K562 (cell line): ENCODE results near the gene SAP30BP. TPM values are rescaled to one million over a fixed set of nuclear protein-coding genes. Genes with fewer than 3 reads are reported as not detected.

Experiments used
- ATAC-seq: fragments of 200-7000 bp; cut with Tn5 transposase; 3 replicates; pipeline ENCODE4 v1.9.1; 2020; ENCODE audit warnings: moderate library complexity
- BruUV-seq: library from RNA; stranded (reverse); fragments of 400-500 nt; replicated peaks from 2 replicates; lab custom pipeline; 2021; lab: Mats Ljungman, UMichigan
- CTCF ChIA-PET: fragments of 300-600 bp; formaldehyde crosslinking; extraction: SDS; loops from one replicate; lab custom pipeline; 2021; ENCODE audit warnings: low intra/inter-chr PET ratio; lab: Yijun Ruan, JAX
- POLR2A ChIA-PET: fragments of 300-600, 350-650 bp; sonication (Branson Sonifier 250); formaldehyde crosslinking; extraction: SDS; loops from one replicate; lab custom pipeline; 2021; ENCODE audit warnings: antibody characterized with exemption, inconsistent platforms; lab: Yijun Ruan, JAX
- DNase-seq, 4 experiments: peaks; one replicate each; pipeline versions ENCODE4 v3.0.0 to v3.0.0-alpha.2; 2011 to 2018; ENCODE audit warnings: low spot score in 3 of 4, mixed read lengths in 3 of 4; ENCODE audit errors: extremely low read depth in 1 of 4
- FAIRE-seq: peaks from 2 replicates; lab custom pipeline; 2011; peaks lifted over from hg19 to GRCh38; lab: Jason Lieb, UNC
- H2AFZ ChIP-seq: 2 replicates; pipeline ENCODE4 v1.6.0; 2011; ENCODE audit warnings: low read depth, low read length, control low read depth, inconsistent platforms
- H3K27ac ChIP-seq: fragments of 200-600 bp; 3 replicates; pipeline ENCODE4 v1.8.0; 2011; ENCODE audit warnings: low read depth, mild to moderate bottlenecking, control low read depth, inconsistent platforms, low read length, moderate library complexity, mixed read lengths; ENCODE audit errors: extremely low read depth
- H3K27me3 ChIP-seq, 2 experiments: fragments of 300-600 bp in 1 of 2; 2 replicates in 1 of 2; 3 replicates in 1 of 2; pipeline versions ENCODE4 v1.6.0 to v1.8.0; 2011; ENCODE audit warnings: inconsistent platforms in 2 of 2, low read length in 2 of 2, mild to moderate bottlenecking in 1 of 2, mixed read lengths in 1 of 2, moderate library complexity in 1 of 2; ENCODE audit not compliant: control insufficient read depth in 2 of 2, insufficient read depth in 2 of 2
- H3K36me3 ChIP-seq: fragments of 300-600 bp; 3 replicates; pipeline ENCODE4 v1.8.0; 2011; ENCODE audit warnings: mild to moderate bottlenecking, low read length, inconsistent platforms; ENCODE audit not compliant: control insufficient read depth, insufficient read depth
- H3K4me1 ChIP-seq, 2 experiments: fragments of 200-600 bp in 1 of 2; replicated peaks in 1 of 2; 2 replicates in 1 of 2; 3 replicates in 1 of 2; pipeline versions ENCODE4 v1.5.1 to v1.8.0; 2011; ENCODE audit warnings: inconsistent platforms in 2 of 2, low read length in 2 of 2, mild to moderate bottlenecking in 1 of 2, mixed read lengths in 1 of 2, moderate library complexity in 1 of 2; ENCODE audit not compliant: control insufficient read depth in 2 of 2, insufficient read depth in 2 of 2
- H3K4me2 ChIP-seq: 2 replicates; pipeline ENCODE4 v1.6.1; 2011; ENCODE audit warnings: low read length, control low read depth, inconsistent platforms, mixed read lengths; ENCODE audit not compliant: insufficient read depth
- H3K4me3 ChIP-seq: fragments of 200-600 bp; sonication (generic), shearing (Covaris generic); 2 replicates; pipeline ENCODE4 v1.5.1; 2016; ENCODE audit warnings: control low read depth, inconsistent platforms
- H3K79me2 ChIP-seq: fragments of 200-600 bp; 3 replicates; pipeline ENCODE4 v1.8.0; 2011; ENCODE audit warnings: low read length, inconsistent platforms; ENCODE audit not compliant: control insufficient read depth, insufficient read depth
- H3K9ac ChIP-seq, 2 experiments: 2 replicates each; pipeline versions ENCODE4 v1.6.0 to v1.6.1; 2011; ENCODE audit warnings: low read depth in 2 of 2, low read length in 2 of 2, control low read depth in 1 of 2, inconsistent platforms in 1 of 2, mild to moderate bottlenecking in 1 of 2, mixed read lengths in 1 of 2; ENCODE audit not compliant: insufficient read depth in 1 of 2
- H3K9me1 ChIP-seq: one replicate; pipeline ENCODE4 v1.6.0; 2011; ENCODE audit warnings: inconsistent platforms, mild to moderate bottlenecking, low read length, moderate library complexity; ENCODE audit not compliant: control insufficient read depth, insufficient read depth
- H3K9me3 ChIP-seq: replicated peaks from 2 replicates; pipeline ENCODE4 v1.5.1; 2011; ENCODE audit warnings: low read depth, low read length, inconsistent platforms; ENCODE audit not compliant: control insufficient read depth, insufficient read depth
- H4K20me1 ChIP-seq: replicated peaks from 2 replicates; pipeline ENCODE4 v1.6.1; 2011; ENCODE audit warnings: low read length, inconsistent platforms, mixed read lengths; ENCODE audit not compliant: control insufficient read depth, insufficient read depth
- ZKSCAN1 ChIP-seq: fragments of 150-350 bp; IDR thresholded peaks from 2 replicates; pipeline ENCODE4 v1.6.1; 2016; ENCODE audit warnings: low read depth, low read length
- WGBS: fragments of 100-300 bp; shearing (Covaris generic); methylation state at CpG from one replicate; pipeline ENCODE4 v1.1.6; 2016; ENCODE audit warnings: low coverage, mixed read lengths; ENCODE audit not compliant: insufficient coverage; ENCODE audit errors: missing lambda C conversion rate; 5-methylcytosine and 5-hydroxymethylcytosine counted together
- in situ Hi-C: fragments of 300-500 bp; cut with MboI; formaldehyde crosslinking; loops from 4 replicates; pipeline ENCODE4 v1.15.0; 2018; ENCODE audit warnings: inconsistent platforms, mixed read lengths
- intact Hi-C: fragments of 100-400 bp; cut with micrococcal nuclease; formaldehyde crosslinking; loops from 2 replicates; pipeline ENCODE4 v1.14.2; 2022
- polyA plus RNA-seq, 8 experiments: library from polyadenylated mRNA; depleted of rRNA in 4 of 8; stranded (reverse) in 5 of 8; unstranded in 3 of 8; fragments of >200 nt; fragmentation: Nextera tagmentation in 2 of 8; fragmentation: Illumina TruSeq in 1 of 8; extraction: Ambion mirVana in 2 of 8; extraction: Trizol in 1 of 8; gene quantifications; 2 replicates each; pipeline versions ENCODE4 v1.2.1 to v1.2.3, GENCODE V29; 2011 to 2014; ENCODE audit warnings: inconsistent platforms in 1 of 8, missing spikeins in 1 of 8
- total RNA-seq, 7 experiments: library from RNA; depleted of rRNA in 6 of 7; stranded (reverse); fragments of >200 nt in 6 of 7; fragmentation: Illumina TruSeq in 2 of 7; extraction: Trizol in 2 of 7; gene quantifications; 2 replicates each; pipeline versions ENCODE4 v1.2.1 to v1.2.3, GENCODE V29; 2011 to 2021; ENCODE audit warnings: low replicate concordance in 1 of 7
- TF ChIP-seq, protein P1 (sequence below): fragments of 250-450 bp; sonication (Bioruptor Pico); IDR thresholded peaks from 2 replicates; pipeline ENCODE4 v1.4.0; 2020

Gene SAP30BP
- total and polyA plus RNA-seq, 9 of the 15 experiments (the other 6 are each of a cell fraction or from before 2014, with no cell fraction given) = 45.3 to 154 (median 71.7) TPM

GRCh38 chr17:75634754-75635609 lies 32.2 kb upstream of the SAP30BP start:
- in situ Hi-C loops = no loop called here
- TF ChIP-seq, protein P1, sequence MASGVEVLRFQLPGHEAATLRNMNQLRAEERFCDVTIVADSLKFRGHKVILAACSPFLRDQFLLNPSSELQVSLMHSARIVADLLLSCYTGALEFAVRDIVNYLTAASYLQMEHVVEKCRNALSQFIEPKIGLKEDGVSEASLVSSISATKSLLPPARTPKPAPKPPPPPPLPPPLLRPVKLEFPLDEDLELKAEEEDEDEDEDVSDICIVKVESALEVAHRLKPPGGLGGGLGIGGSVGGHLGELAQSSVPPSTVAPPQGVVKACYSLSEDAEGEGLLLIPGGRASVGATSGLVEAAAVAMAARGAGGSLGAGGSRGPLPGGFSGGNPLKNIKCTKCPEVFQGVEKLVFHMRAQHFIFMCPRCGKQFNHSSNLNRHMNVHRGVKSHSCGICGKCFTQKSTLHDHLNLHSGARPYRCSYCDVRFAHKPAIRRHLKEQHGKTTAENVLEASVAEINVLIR (CRISPR knock-in tag) = no peak
- peak; percentile 68; the same call in 1 of the 2 replicates for TF ChIP-seq ZKSCAN1
- H3K4me2 ChIP-seq = no peak overlapping the region
- H3K27ac ChIP-seq = no peak overlapping the region
- no peak for ATAC-seq
- peaks cover 4% of the 10 kb centered on the region; the same call in 2 of the 3 replicates for H3K36me3 ChIP-seq
- no peaks in the 10 kb centered on the region for H3K9me3 ChIP-seq
- CTCF ChIA-PET = no interaction called here
- no peak overlapping the region for H2AFZ ChIP-seq
- no peaks in the 10 kb centered on the region for H3K27me3 ChIP-seq
- H3K79me2 ChIP-seq = no peaks in the 10 kb centered on the region
- H3K4me1 ChIP-seq = peaks cover 13 to 48% of the 10 kb centered on the region in 2 experiments
- no peak overlapping the region for H3K4me3 ChIP-seq
- WGBS = 67% methylated on average over 20 of the region's 20 CpGs
- H4K20me1 ChIP-seq = 0 out of 2 replicates have a peak, but pooled peaks cover 13% of the 10 kb centered on the region
- no peak for FAIRE-seq
- no TSS peak for BruUV-seq
- no peak for DNase-seq
- intact Hi-C loops = no loop called here
- H3K9me1 ChIP-seq = no peaks in the 10 kb centered on the region
- H3K9ac ChIP-seq = peak overlapping the region in 1 of 2 experiments; percentile 86; a peak in 2 of 4 replicates
- POLR2A ChIA-PET = interaction anchor here (0.6 to 2.2 kb wide), 3 partner anchors 9 to 163 kb away, joined by 3 to 15 read pairs (median 3); no protein-coding TSS in a partner anchor
